ENCODE measurements around the gene NUDT3.

- TF ChIP-seq POLR2A (IDR thresholded peaks at IDR 0.05) (no peak), CTCF (IDR thresholded peaks at IDR 0.05) (no peak)
These were observed 45.1 kb upstream of the NUDT3 start for GRCh38 chr6:34437644-34437970.
